PC-9 (cell line): Measurements from ENCODE around the gene CD6.

Experiments used
- EZH2 ChIP-seq: fragments of 200-600 bp; sonication (generic); IDR thresholded peaks from 2 replicates; pipeline ENCODE4 v1.8.0; 2017; ENCODE audit warnings: antibody characterized with exemption, low read depth
- TF ChIP-seq, protein P1 (sequence below): fragments of 200-600 bp; sonication (generic); conservative IDR thresholded peaks from 2 replicates; pipeline ENCODE4 v1.6.1; 2017; ENCODE audit warnings: mixed run types, antibody characterized with exemption, mild to moderate bottlenecking, moderate library complexity

DNA sequence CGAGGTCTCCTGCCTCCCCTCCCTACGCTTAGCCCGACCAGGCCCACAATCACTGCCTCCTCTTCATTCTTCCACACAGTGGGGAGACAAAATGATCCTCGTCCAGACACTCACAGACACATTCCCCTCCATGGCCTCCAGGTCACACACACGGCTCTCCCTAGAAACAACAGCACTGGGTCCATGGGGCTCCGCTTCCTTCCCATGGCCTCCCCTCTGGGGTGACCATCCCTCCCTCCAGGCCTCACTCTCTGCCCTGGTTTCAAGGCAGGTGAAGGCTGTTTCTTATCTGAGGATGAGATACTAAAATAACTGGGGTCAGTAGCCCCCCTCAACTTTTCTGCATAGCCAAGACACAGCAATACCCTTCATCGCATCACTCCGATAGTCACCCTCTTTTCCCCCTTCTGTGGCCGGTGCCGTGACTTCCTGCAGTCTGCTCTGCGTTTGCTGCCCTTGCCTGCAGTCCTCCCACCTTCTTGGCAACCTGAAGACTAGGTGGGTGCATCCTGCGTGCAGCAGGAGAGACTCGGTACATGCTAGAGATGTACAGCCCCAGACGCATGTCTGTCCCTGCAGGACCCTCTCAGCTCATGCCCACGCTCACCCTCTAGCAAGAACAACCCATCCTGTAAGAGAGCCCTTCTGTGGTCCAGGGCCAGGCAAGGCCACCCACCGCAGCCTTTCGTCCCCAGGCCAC lies 55.8 kb downstream of the CD6 start:
- TF ChIP-seq, protein P1, sequence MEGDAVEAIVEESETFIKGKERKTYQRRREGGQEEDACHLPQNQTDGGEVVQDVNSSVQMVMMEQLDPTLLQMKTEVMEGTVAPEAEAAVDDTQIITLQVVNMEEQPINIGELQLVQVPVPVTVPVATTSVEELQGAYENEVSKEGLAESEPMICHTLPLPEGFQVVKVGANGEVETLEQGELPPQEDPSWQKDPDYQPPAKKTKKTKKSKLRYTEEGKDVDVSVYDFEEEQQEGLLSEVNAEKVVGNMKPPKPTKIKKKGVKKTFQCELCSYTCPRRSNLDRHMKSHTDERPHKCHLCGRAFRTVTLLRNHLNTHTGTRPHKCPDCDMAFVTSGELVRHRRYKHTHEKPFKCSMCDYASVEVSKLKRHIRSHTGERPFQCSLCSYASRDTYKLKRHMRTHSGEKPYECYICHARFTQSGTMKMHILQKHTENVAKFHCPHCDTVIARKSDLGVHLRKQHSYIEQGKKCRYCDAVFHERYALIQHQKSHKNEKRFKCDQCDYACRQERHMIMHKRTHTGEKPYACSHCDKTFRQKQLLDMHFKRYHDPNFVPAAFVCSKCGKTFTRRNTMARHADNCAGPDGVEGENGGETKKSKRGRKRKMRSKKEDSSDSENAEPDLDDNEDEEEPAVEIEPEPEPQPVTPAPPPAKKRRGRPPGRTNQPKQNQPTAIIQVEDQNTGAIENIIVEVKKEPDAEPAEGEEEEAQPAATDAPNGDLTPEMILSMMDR = no peak
- no peak for TF ChIP-seq EZH2
